SU-DHL-6 (cell line): ENCODE measurements around the gene ECD.

Experiments
- CTCF ChIP-seq: fragments of 200-600 bp; sonication (generic); IDR thresholded peaks from one replicate; pipeline ENCODE4 v1.5.1; 2017; ENCODE audit warnings: antibody characterized with exemption, mild to moderate bottlenecking, low read length, moderate library complexity; ENCODE audit not compliant: insufficient read depth, poor library complexity, severe bottlenecking
- EZH2phosphoT487 ChIP-seq: fragments of 200-600 bp; sonication (generic), shearing (Covaris generic); conservative IDR thresholded peaks from 2 replicates; pipeline ENCODE4 v1.6.1; 2018; ENCODE audit warnings: mild to moderate bottlenecking, antibody characterized with exemption, low read length, moderate library complexity, mixed read lengths

- no peak for TF ChIP-seq CTCF
- TF ChIP-seq EZH2phosphoT487: no peak
Observed at GRCh38 chr10:73119952-73120351, 47.9 kb downstream of the ECD start.
